HG02588 (cell line): Measurements from ENCODE around the gene STPG3.
A peak's percentile ranks its signal among the peaks of the same experiment; 100 is the strongest.
"Not testable (repeated sequence)": the region's sequence is repeated elsewhere in the genome, so short reads cannot be mapped to it uniquely, and the experiment has no call there.

Experiments
- ATAC-seq: cut with Tn5 transposase; IDR thresholded peaks from one replicate; pipeline ENCODE4 v1.9.1; 2021; ENCODE audit warnings: mild to moderate bottlenecking, moderate library complexity; ENCODE audit not compliant: unreplicated experiment

Gene STPG3

GRCh38 chr9:137244486-137245449 is 6.3 kb upstream of the STPG3 start:
- no peak for ATAC-seq

DNA sequence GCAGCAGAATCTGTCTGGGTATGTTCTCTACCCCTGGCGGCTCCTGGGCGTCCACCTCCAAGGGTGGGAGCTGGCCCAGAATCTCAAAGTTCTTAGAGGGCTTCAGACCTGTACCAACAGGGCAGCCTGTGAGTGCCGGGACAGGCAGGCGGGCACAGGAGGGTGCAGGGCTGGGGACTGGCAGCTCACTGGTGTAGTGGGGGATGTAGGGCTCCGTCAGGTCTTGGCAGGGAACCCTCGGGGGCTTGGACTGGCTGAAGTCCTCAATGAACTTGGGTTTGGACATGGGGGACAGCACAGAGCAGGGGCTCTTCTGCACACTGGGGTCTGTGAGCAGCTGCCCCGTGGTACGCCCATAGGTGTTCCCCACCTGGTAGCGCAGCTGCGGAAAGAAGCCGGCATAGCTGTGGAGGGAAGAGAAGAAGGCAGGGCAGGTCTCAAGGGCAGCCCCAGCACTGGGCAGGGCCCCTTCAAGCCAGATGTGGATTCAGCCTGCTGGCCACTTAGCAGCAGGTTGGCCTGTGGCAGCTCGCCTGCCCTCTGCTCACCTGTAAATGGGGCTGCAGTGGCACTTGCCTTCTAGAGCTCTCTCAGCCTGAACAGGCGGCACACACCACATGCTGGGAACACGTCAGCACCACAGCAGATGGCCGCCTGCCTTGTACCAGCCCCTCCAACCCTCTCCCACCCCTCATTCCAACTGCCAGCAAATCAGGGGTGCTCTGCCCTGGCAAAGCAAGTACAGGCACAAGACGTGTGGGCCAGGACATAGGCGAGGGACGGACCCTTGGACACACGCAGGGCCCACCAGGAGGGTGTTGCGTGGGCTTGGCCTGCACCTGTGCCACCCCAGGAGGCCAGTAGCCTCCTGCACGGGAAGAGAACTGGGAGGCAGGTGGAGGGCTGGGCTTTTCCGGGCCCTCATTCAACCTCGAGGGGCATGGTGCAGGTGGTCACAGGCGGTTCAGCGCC is 5.3 kb upstream of the STPG3 start:
- no peak for ATAC-seq

- ATAC-seq = no peak
Measured at GRCh38 chr9:137247135-137247915, 3.8 kb upstream of the STPG3 start.

DNA sequence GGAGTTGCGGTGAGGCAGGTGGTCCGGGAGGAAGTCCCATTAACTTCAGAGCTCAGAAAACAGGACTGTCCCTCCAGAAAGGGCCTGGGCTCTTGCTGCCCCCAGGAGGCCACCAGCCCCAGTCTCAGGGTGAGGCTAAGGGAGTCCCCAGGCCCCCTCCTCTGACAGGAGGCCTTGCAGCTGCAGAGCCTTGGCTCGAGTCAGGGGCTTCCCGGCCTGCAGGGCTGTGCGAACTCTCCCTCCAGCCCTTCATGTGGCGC is 3.2 kb upstream of the STPG3 start:
- ATAC-seq = no peak

DNA sequence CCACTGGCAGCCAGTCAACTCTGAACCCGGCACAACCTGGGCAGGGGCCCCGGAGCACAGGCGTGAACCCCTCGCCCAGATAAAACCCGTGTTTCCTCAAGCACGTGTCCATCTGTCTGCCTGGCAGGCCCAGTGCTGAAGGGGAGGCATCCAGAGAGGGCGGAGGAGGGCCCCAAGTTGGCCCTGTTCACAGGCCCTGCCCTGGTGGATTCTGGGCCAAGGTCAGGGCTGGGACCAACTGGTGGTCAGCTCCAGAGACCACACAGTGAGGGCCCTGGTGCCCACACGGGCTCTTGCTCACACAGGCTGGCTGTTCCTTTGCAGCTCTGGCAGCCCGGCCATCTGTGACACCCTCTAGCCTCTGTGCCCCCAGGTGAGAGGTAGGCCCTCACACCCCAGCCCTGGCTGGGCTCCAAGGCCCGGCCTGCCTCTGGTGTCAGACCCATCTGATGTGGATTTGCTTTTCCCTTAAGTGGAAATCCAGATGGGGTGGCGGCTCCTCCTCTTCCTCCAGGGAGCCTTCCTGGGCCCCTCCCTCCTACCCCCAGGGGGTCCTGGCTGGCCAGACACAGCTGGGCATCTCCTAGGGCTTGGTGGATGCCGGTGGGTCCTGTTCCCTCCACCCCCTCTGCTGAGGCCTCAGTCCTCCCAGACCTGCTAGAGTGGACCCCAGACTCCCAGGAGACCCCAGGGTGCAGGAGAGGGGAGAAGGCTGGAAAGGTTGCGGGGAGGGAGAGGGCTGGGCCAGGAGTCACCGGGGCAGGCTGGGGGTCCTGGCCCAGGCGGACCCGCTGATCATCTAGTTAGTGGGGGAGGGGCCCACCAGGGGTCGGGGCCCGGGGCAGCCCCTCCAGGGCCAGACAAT is 525 bp upstream of the STPG3 start:
- no peak for ATAC-seq

- no peak for ATAC-seq
Measured at GRCh38 chr9:137251490-137252268, 593 bp downstream of the STPG3 start.

DNA sequence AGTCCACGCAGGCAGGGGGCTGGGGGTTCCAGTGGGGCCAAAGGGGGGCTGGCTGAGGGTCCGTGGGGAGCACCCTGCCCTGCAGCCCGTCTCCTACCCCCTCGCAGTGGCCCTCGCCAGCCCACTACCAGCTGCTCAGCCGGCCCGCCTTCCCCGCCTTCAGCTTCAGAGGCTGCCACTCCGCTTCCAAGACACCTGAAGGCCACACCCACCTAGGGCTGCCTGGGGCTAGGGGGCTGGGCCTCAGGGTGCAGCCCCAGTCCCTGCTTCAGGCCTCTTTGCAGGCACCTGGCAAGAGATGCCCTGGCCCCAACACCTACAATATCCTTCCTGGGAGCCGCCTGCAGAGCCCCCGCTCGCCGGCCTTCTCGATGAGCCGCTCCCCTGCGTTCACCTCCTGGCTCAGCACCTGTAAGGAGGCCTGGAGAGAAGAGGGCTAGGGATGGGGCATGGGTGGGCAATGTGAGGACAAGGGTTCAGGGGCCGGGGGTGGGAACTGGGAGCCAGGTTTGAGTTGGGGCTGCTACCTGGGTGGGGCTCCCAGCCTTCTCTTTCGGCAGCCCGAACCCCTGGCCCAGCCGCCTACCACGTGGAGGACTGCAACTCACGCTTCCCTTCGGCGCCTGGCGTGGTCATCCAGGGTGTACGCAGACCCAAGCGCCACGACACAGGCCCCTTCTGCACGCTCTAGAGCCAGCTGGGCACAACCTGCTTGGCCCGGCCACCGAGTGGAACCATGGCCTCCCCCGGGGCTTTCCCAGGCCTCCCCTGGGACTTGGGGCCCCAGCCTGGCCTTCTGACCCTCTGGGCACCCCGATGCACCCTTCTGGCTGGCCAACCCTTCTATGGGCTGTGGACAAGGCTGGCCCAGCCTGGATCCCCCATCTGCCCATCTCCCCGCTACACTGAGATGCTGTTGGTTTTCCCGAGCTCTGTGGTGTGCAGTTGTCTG is 1.7 kb downstream of the STPG3 start:
- no peak for ATAC-seq

DNA sequence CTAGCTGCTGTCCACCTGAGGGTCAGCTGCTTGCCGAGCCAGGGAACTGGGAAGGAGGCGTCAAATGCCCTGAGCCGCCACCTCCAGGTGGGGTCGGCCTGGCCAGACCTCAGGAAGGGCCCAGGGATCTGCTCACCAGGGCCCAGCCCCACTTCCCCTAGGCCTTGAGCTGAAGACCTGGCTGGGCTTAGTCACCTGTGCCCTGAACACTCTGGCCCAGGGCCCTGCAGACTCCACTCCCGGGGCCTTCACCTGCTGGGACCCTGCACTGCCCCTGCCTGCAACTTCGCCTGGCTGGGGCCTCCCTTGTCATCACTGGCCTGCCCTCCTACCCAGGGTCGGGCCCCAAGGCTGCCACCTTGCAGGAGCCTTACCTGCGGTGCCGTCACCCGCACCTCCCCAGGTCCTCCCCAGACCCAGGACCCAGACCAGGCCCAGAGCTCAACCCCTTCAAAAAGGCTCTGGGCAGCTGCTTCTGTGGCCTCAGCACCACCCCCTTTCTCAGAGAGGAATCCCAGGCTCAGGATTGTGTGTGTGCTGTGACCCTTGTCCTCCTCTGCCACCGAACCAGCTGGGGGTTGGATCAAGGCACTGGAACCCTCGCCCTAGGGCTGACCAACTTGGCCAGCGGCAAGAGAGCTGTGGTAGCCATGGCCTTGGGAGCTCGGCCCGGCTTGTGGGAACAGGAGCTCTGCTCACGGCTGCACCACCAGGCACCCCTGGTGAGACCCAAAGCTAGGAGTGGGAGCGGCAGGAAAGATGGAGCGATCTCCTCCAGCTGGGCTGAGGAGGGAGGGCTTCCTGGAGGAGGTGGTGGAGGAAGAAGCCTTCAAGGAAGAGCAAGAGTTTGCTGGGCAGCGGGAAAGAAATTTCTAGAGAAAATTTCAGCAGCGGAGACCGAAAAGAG is 2.9 kb downstream of the STPG3 start:
- no peak for ATAC-seq

GRCh38 chr9:137254624-137255447 is 3.8 kb downstream of the STPG3 start, which contains the start of gene NELFB:
TSS of gene NELFB (plus strand) at chr9:137255327.
- peak; percentile 79 for ATAC-seq

GRCh38 chr9:137255448-137256114 is 4.5 kb downstream of the STPG3 start:
- ATAC-seq = peak; percentile 24

GRCh38 chr9:137256362-137256761 is 5.3 kb downstream of the STPG3 start:
- no peak for ATAC-seq

DNA sequence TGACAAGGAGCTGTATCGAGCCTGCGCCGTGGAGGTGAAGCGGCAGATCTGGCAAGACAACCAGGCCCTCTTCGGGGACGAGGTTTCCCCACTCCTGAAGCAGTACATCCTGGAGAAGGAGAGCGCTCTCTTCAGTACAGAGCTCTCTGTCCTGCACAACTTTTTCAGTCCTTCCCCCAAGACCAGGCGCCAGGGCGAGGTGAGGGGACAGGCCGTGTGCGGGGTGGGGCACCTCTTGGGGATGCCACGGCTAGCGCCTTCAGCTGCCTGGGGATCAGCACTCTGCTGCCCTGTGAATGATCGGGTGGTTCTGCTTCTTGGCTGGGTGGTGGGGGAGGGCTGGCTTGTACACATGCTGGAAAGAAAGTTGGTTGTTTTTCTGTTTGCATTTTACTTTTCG is 5.8 kb downstream of the STPG3 start:
- no peak for ATAC-seq

DNA sequence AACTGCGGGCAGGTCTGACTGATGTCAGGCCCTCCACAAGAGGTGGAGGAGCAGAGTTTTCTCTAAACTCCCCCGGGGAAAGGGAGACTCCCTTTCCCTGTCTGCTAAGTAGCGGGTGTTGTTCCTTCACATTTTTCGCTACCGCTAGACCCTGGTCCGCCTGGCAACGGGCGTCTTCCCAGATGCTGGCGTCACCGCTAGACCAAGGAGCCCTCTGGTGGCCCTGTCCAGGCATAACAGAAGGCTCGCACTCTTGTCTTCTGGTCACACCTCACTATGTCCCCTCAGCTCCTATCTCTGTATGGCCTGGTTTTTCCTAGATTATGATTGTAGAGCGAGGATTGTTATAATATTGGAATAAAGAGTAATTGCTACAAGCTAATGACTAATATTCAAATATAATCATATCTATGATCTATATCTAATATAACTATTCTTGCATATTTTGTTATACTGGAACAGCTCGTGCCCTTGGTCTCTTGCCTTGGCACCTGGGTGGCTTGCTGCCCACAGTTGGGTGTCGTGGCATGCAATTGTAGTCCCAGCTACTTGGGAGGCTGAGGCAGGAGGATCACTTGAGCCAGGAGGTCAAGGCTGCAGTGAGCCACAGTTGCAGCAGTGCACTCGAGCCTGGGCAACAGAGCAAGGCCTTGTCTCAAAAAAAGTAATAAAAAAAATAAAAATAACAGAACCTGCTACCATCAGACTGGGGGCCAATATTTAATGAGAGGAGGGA is 11.3 kb downstream of the STPG3 start:
- ATAC-seq = not testable (repeated sequence)

DNA sequence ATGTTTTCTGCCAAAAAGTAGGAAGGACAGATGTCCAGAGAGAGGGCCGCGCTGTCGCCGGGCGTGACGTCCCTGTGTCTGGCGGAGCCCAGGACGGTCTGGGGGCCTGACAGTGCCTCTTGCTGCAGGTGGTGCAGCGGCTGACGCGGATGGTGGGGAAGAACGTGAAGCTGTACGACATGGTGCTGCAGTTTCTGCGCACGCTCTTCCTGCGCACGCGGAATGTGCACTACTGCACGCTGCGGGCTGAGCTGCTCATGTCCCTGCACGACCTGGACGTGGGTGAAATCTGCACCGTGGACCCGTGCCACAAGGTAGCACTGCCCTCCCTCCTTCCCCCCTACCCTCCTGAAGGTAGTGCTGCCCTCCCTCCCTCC is 11.8 kb downstream of the STPG3 start:
- ATAC-seq = no peak

DNA sequence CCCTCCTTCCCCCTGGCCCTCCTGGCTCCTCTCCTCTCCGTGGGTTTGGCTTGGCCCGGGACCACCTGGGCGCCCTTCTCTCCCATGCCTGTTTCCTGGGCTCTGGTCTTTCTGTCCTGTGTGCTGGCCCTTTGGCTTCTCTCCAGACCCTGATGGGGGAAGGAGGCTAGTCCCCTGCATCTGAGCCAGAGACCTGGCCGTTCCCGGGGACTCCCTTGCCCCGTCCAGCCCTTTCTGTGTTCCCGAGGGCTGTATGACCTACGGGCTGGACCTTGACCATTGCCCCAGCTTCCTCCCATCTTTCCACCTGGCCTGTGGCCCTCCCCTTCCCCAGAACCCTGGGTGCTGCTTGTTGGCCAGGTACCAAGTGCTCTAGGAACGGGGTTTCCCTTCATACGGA is 12.4 kb downstream of the STPG3 start:
- ATAC-seq = no peak
